GM23338 (cell line): ENCODE data around the gene TASOR. TPM values are rescaled to one million over a fixed set of nuclear protein-coding genes. Genes with fewer than 3 reads are reported as not detected.

Experiments used
- ATAC-seq: fragments of 200-7000 bp; cut with Tn5 transposase; 3 replicates; pipeline ENCODE4 v1.9.1; 2020
- DNase-seq: peaks from one replicate; pipeline ENCODE4 v3.0.0-alpha.2; 2015; ENCODE audit warnings: low spot score
- H2AFZ ChIP-seq: fragments of 200-600 bp; sonication (generic); 2 replicates; pipeline ENCODE4 v1.8.0; 2016; ENCODE audit warnings: antibody characterized with exemption, mild to moderate bottlenecking, moderate library complexity
- H3F3A ChIP-seq: fragments of 200-600 bp; sonication (generic); replicated peaks from 2 replicates; pipeline ENCODE4 v1.8.0; 2017; ENCODE audit warnings: antibody characterized with exemption, mixed run types, low read depth
- H3K27ac ChIP-seq: fragments of 200-600 bp; sonication (generic); 2 replicates; pipeline ENCODE4 v1.6.1; 2016; ENCODE audit warnings: low read depth
- H3K27me3 ChIP-seq: fragments of 200-600 bp; sonication (generic); 2 replicates; pipeline ENCODE4 v1.8.0; 2016; ENCODE audit warnings: mild to moderate bottlenecking, mixed run types, moderate library complexity; ENCODE audit not compliant: insufficient read depth
- H3K36me3 ChIP-seq: fragments of 200-600 bp; sonication (generic); 2 replicates; pipeline ENCODE4 v1.8.0; 2016; ENCODE audit warnings: mild to moderate bottlenecking; ENCODE audit not compliant: insufficient read depth
- H3K4me1 ChIP-seq: fragments of 200-600 bp; sonication (generic); 2 replicates; pipeline ENCODE4 v1.8.0; 2016; ENCODE audit warnings: mild to moderate bottlenecking, moderate library complexity; ENCODE audit not compliant: insufficient read depth
- H3K4me2 ChIP-seq: fragments of 200-600 bp; sonication (generic); 2 replicates; pipeline ENCODE4 v1.7.1; 2017; ENCODE audit warnings: mixed run types
- H3K4me3 ChIP-seq: fragments of 200-600 bp; sonication (generic); 2 replicates; pipeline ENCODE4 v1.6.1; 2016; ENCODE audit warnings: mixed run types
- H3K79me2 ChIP-seq: fragments of 200-600 bp; sonication (generic); replicated peaks from 2 replicates; pipeline ENCODE4 v1.8.0; 2017; ENCODE audit warnings: mild to moderate bottlenecking; ENCODE audit not compliant: insufficient read depth
- H3K9me2 ChIP-seq: fragments of 200-600 bp; sonication (generic); 2 replicates; pipeline ENCODE4 v1.8.0; 2017; ENCODE audit not compliant: insufficient read depth
- H4K20me1 ChIP-seq: fragments of 200-600 bp; sonication (generic); replicated peaks from 2 replicates; pipeline ENCODE4 v1.8.0; 2017; ENCODE audit warnings: mild to moderate bottlenecking; ENCODE audit not compliant: insufficient read depth
- H3K27ac Mint-ChIP-seq: 2 replicates; pipeline ENCODE4 v1.8.0; 2020; ENCODE audit warnings: inconsistent platforms, mild to moderate bottlenecking, moderate library complexity, mixed read lengths
- H3K27me3 Mint-ChIP-seq: 3 replicates; pipeline ENCODE4 v1.8.0; 2022; ENCODE audit warnings: low read depth, mild to moderate bottlenecking, moderate library complexity, mixed read lengths, inconsistent platforms; ENCODE audit not compliant: insufficient read depth, poor library complexity
- H3K36me3 Mint-ChIP-seq: 3 replicates; pipeline ENCODE4 v1.8.0; 2021; ENCODE audit warnings: low read depth, mild to moderate bottlenecking, inconsistent platforms, moderate library complexity, mixed read lengths
- H3K4me1 Mint-ChIP-seq: 3 replicates; pipeline ENCODE4 v1.8.0; 2020; ENCODE audit warnings: mild to moderate bottlenecking, inconsistent platforms, mixed read lengths
- H3K4me3 Mint-ChIP-seq: 3 replicates; pipeline ENCODE4 v1.8.0; 2021; ENCODE audit warnings: moderate library complexity, mild to moderate bottlenecking, inconsistent platforms, mixed read lengths
- H3K9me3 Mint-ChIP-seq: 3 replicates; pipeline ENCODE4 v1.8.0; 2020; ENCODE audit warnings: moderate library complexity, mild to moderate bottlenecking, inconsistent platforms, mixed read lengths
- JUNB ChIP-seq: IDR thresholded peaks from one replicate; pipeline ENCODE4 v1.6.1; 2016; ENCODE audit warnings: antibody characterized with exemption; ENCODE audit not compliant: unreplicated experiment
- POLR2AphosphoS5 ChIP-seq: IDR thresholded peaks from 2 replicates; pipeline ENCODE4 v1.6.1; 2016; ENCODE audit warnings: antibody characterized with exemption, low read depth
- polyA plus RNA-seq: library from polyadenylated mRNA; unstranded; fragments of >200 nt; fragmentation: Nextera tagmentation; extraction: Ambion mirVana; gene quantifications from 2 replicates; pipeline ENCODE4 v1.2.1, GENCODE V29; 2016
- total RNA-seq: library from RNA; depleted of rRNA; stranded (reverse); fragments of >200 nt; shearing (Covaris generic); gene quantifications from 2 replicates; pipeline ENCODE4 v1.2.3, GENCODE V29; 2014
- TF ChIP-seq, protein P1 (sequence below): fragments of 250-450 bp; sonication (Bioruptor Pico); IDR thresholded peaks from 2 replicates; pipeline ENCODE4 v1.5.0; 2020; ENCODE audit warnings: mild to moderate bottlenecking, moderate library complexity
- TF ChIP-seq, protein P2 (sequence below): IDR thresholded peaks from one replicate; pipeline ENCODE4 v1.6.1; 2018; ENCODE audit warnings: antibody characterized with exemption; ENCODE audit not compliant: unreplicated experiment
- TF ChIP-seq, protein P3 (sequence below): IDR thresholded peaks from 2 replicates; pipeline ENCODE4 v1.6.1; 2016; ENCODE audit warnings: antibody characterized with exemption

Gene TASOR
- total and polyA plus RNA-seq, 2 experiments from 2014 or later, result 14.7 to 53.6 TPM

DNA sequence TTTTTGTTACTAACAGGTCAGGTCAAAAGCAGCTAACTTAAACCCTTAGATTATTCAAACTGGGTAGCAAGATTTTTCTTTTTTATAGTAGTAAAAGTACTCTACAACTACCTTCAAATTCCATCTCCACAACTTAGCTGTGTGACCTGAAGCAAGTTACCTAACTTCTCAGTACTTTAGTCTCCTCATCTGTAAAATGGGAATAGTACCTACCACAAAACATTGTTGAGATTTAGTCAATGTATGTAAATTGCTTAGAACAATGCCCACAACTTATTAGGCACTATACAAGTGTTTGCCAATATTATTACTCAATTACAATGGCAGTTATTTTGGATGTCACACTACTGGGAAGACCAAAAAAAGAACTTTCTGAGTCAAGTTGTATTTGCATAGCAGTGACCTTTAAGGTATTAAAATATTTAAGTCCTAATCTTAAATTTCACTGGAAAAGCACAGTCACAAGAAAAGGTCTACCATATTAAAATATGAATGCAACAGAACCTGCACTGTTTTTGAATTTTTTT lies 2.9 kb downstream of the TASOR start:
- no peak for DNase-seq
- Histone ChIP-seq H3K27me3 (peaks cover 18% of the 10 kb centered on the region), H3K36me3 (no peaks in the 10 kb centered on the region), H3F3A (no peaks in the 10 kb centered on the region), H3K9me2 (no peaks in the 10 kb centered on the region), H3K4me1 (peaks cover 16% of the 10 kb centered on the region), H3K4me3 (no peak overlapping the region; the same call in 1 of the 2 replicates), H3K27ac (no peak overlapping the region), H3K4me2 (peak overlapping the region; percentile 87), H4K20me1 (no peaks in the 10 kb centered on the region; the same call in 1 of the 2 replicates), H3K79me2 (peaks cover 55% of the 10 kb centered on the region), H2AFZ (no peak overlapping the region)
- peaks cover 33% of the 10 kb centered on the region for H3K4me1 Mint-ChIP-seq
- H3K27me3 Mint-ChIP-seq, result peaks cover 18% of the 10 kb centered on the region
- TF ChIP-seq JUNB (no peak), POLR2AphosphoS5 (no peak)
- TF ChIP-seq, protein P1, sequence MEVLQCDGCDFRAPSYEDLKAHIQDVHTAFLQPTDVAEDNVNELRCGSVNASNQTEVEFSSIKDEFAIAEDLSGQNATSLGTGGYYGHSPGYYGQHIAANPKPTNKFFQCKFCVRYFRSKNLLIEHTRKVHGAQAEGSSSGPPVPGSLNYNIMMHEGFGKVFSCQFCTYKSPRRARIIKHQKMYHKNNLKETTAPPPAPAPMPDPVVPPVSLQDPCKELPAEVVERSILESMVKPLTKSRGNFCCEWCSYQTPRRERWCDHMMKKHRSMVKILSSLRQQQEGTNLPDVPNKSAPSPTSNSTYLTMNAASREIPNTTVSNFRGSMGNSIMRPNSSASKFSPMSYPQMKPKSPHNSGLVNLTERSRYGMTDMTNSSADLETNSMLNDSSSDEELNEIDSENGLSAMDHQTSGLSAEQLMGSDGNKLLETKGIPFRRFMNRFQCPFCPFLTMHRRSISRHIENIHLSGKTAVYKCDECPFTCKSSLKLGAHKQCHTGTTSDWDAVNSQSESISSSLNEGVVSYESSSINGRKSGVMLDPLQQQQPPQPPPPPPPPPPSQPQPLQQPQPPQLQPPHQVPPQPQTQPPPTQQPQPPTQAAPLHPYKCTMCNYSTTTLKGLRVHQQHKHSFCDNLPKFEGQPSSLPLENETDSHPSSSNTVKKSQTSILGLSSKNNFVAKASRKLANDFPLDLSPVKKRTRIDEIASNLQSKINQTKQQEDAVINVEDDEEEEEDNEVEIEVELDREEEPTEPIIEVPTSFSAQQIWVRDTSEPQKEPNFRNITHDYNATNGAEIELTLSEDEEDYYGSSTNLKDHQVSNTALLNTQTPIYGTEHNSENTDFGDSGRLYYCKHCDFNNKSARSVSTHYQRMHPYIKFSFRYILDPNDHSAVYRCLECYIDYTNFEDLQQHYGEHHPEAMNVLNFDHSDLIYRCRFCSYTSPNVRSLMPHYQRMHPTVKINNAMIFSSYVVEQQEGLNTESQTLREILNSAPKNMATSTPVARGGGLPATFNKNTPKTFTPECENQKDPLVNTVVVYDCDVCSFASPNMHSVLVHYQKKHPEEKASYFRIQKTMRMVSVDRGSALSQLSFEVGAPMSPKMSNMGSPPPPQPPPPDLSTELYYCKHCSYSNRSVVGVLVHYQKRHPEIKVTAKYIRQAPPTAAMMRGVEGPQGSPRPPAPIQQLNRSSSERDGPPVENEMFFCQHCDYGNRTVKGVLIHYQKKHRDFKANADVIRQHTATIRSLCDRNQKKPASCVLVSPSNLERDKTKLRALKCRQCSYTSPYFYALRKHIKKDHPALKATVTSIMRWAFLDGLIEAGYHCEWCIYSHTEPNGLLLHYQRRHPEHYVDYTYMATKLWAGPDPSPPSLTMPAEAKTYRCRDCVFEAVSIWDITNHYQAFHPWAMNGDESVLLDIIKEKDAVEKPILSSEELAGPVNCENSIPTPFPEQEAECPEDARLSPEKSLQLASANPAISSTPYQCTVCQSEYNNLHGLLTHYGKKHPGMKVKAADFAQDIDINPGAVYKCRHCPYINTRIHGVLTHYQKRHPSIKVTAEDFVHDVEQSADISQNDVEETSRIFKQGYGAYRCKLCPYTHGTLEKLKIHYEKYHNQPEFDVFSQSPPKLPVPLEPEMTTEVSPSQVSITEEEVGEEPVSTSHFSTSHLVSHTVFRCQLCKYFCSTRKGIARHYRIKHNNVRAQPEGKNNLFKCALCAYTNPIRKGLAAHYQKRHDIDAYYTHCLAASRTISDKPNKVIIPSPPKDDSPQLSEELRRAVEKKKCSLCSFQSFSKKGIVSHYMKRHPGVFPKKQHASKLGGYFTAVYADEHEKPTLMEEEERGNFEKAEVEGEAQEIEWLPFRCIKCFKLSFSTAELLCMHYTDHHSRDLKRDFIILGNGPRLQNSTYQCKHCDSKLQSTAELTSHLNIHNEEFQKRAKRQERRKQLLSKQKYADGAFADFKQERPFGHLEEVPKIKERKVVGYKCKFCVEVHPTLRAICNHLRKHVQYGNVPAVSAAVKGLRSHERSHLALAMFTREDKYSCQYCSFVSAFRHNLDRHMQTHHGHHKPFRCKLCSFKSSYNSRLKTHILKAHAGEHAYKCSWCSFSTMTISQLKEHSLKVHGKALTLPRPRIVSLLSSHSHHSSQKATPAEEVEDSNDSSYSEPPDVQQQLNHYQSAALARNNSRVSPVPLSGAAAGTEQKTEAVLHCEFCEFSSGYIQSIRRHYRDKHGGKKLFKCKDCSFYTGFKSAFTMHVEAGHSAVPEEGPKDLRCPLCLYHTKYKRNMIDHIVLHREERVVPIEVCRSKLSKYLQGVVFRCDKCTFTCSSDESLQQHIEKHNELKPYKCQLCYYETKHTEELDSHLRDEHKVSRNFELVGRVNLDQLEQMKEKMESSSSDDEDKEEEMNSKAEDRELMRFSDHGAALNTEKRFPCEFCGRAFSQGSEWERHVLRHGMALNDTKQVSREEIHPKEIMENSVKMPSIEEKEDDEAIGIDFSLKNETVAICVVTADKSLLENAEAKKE (CRISPR knock-in tag), result no peak
- TF ChIP-seq, protein P2, sequence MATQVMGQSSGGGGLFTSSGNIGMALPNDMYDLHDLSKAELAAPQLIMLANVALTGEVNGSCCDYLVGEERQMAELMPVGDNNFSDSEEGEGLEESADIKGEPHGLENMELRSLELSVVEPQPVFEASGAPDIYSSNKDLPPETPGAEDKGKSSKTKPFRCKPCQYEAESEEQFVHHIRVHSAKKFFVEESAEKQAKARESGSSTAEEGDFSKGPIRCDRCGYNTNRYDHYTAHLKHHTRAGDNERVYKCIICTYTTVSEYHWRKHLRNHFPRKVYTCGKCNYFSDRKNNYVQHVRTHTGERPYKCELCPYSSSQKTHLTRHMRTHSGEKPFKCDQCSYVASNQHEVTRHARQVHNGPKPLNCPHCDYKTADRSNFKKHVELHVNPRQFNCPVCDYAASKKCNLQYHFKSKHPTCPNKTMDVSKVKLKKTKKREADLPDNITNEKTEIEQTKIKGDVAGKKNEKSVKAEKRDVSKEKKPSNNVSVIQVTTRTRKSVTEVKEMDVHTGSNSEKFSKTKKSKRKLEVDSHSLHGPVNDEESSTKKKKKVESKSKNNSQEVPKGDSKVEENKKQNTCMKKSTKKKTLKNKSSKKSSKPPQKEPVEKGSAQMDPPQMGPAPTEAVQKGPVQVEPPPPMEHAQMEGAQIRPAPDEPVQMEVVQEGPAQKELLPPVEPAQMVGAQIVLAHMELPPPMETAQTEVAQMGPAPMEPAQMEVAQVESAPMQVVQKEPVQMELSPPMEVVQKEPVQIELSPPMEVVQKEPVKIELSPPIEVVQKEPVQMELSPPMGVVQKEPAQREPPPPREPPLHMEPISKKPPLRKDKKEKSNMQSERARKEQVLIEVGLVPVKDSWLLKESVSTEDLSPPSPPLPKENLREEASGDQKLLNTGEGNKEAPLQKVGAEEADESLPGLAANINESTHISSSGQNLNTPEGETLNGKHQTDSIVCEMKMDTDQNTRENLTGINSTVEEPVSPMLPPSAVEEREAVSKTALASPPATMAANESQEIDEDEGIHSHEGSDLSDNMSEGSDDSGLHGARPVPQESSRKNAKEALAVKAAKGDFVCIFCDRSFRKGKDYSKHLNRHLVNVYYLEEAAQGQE, result no peak
- TF ChIP-seq, protein P3, sequence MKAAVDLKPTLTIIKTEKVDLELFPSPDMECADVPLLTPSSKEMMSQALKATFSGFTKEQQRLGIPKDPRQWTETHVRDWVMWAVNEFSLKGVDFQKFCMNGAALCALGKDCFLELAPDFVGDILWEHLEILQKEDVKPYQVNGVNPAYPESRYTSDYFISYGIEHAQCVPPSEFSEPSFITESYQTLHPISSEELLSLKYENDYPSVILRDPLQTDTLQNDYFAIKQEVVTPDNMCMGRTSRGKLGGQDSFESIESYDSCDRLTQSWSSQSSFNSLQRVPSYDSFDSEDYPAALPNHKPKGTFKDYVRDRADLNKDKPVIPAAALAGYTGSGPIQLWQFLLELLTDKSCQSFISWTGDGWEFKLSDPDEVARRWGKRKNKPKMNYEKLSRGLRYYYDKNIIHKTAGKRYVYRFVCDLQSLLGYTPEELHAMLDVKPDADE, result no peak
- H3K36me3 Mint-ChIP-seq, result peaks cover 29% of the 10 kb centered on the region
- no peak for ATAC-seq
- no peak overlapping the region for H3K27ac Mint-ChIP-seq
- H3K9me3 Mint-ChIP-seq, result peaks cover 13% of the 10 kb centered on the region
- H3K4me3 Mint-ChIP-seq, result no peak overlapping the region
